Measurements from ENCODE around the gene TNRC6A. TPM values are rescaled to one million over a fixed set of nuclear protein-coding genes. Genes with fewer than 3 reads are reported as not detected.

Gene TNRC6A
- total and polyA plus RNA-seq, 2 of the 13 experiments (the other 11 are each of a cell fraction or from before 2014, with no cell fraction given) = 30.9 to 43.6 TPM

- H3K4me1 ChIP-seq (ENCODE audit: insufficient read depth, low read length) = peaks cover 92% of the 10 kb centered on the region
- H4K20me1 ChIP-seq (ENCODE audit: insufficient read depth, low read length) = peaks cover 55% of the 10 kb centered on the region
- ChIA-PET CTCF (ENCODE audit: low intra/inter-chr PET ratio, low total read pairs) (no interaction called here), POLR2A (no interaction called here)
- no peaks in the 10 kb centered on the region for H3K9me3 ChIP-seq (ENCODE audit: low read length)
- H3K79me2 ChIP-seq (ENCODE audit: insufficient read depth, low read length) = peaks cover 100% of the 10 kb centered on the region
- no peaks in the 10 kb centered on the region for H3K27me3 ChIP-seq (ENCODE audit: control insufficient read depth in 1 of 2, insufficient read depth in 2 of 2, low read length in 2 of 2)
- 67% methylated on average over 5 of the region's 5 CpGs for WGBS (ENCODE audit: low lambda C conversion rate)
- TF ChIP-seq SOX6 (IDR thresholded peaks at IDR 0.05) (no peak), SOX6 (CRISPR knock-in tag; IDR thresholded peaks at IDR 0.05) (no peak), SPEN (CRISPR knock-in tag; IDR thresholded peaks at IDR 0.05; ENCODE audit: low read depth) (no peak), EEA1 (CRISPR knock-in tag; IDR thresholded peaks at IDR 0.05; ENCODE audit: borderline replicate concordance) (no peak), JUN (CRISPR knock-in tag; IDR thresholded peaks at IDR 0.05) (no peak), MAFG (CRISPR knock-in tag; IDR thresholded peaks at IDR 0.05) (no peak), U2AF1 (optimal IDR thresholded peaks at IDR 0.05; ENCODE audit: low read depth, low read length) (no peak), ZNF33A (CRISPR knock-in tag; IDR thresholded peaks at IDR 0.05; ENCODE audit: borderline replicate concordance) (no peak), SMC3 (IDR thresholded peaks at IDR 0.05; ENCODE audit: low read length) (no peak), TFDP2 (CRISPR knock-in tag; IDR thresholded peaks at IDR 0.05) (no peak), ATF1 (CRISPR knock-in tag; IDR thresholded peaks at IDR 0.05) (0 out of 2 replicates have a peak, but pooled peaks have one; percentile 30), FOXC1 (CRISPR knock-in tag; IDR thresholded peaks at IDR 0.05; ENCODE audit: borderline replicate concordance) (no peak), PPARG (CRISPR knock-in tag; conservative IDR thresholded peaks at IDR 0.05) (peak; percentile 58; the same call in 1 of the 2 replicates), ZNF143 (CRISPR knock-in tag; IDR thresholded peaks at IDR 0.05) (no peak), TEAD2 (CRISPR knock-in tag; IDR thresholded peaks at IDR 0.05) (no peak), ZNF234 (CRISPR knock-in tag; conservative IDR thresholded peaks at IDR 0.05) (no peak), ZNF768 (CRISPR knock-in tag; IDR thresholded peaks at IDR 0.05) (no peak), PAXIP1 (CRISPR knock-in tag; conservative IDR thresholded peaks at IDR 0.05) (no peak)
- intact Hi-C loops (cut with micrococcal nuclease; ENCODE audit: unreplicated experiment) (no loop called here), in situ Hi-C loops (cut with HindIII; ENCODE audit: extremely low pct_ligation_motif_present, low pct_unique_long_range_greater_than_20kb) (no loop called here)
- H3K4me3 ChIP-seq (replicated peaks in 1 of 3; ENCODE audit: insufficient read depth in 1 of 3, low read depth in 2 of 3, low read length in 3 of 3) = no peak overlapping the region; a peak in 1 of 6 replicates
- H3K36me3 ChIP-seq (replicated peaks in 1 of 2; ENCODE audit: control insufficient read depth in 1 of 2, insufficient read depth in 2 of 2, low read length in 2 of 2) = peaks cover 6 to 41% of the 10 kb centered on the region in 2 experiments
- no peak for ATAC-seq
- BruUV-seq (replicated peaks) = no TSS peak
- peak overlapping the region; percentile 70 for H3K27ac ChIP-seq (ENCODE audit: extremely low read length, insufficient read depth, low read length)
- no peak overlapping the region for H2AFZ ChIP-seq (ENCODE audit: low read length)
- no peak for DNase-seq (ENCODE audit: low spot score)
- H3K4me2 ChIP-seq (ENCODE audit: low read depth, low read length) = peak overlapping the region; percentile 50
- H3K9ac ChIP-seq (ENCODE audit: insufficient read depth, low read depth, low read length) = no peak overlapping the region
- FAIRE-seq = no peak
Observed at GRCh38 chr16:24736758-24737157, 7.3 kb downstream of the TNRC6A start.
